Measurements from ENCODE around the gene RUSC2. TPM values are rescaled to one million over a fixed set of nuclear protein-coding genes. Genes with fewer than 3 reads are reported as not detected.

RUSC2 gene
- total and polyA plus RNA-seq, 8 donors = 9.0 to 27.1 (median 13.6) TPM

DNA sequence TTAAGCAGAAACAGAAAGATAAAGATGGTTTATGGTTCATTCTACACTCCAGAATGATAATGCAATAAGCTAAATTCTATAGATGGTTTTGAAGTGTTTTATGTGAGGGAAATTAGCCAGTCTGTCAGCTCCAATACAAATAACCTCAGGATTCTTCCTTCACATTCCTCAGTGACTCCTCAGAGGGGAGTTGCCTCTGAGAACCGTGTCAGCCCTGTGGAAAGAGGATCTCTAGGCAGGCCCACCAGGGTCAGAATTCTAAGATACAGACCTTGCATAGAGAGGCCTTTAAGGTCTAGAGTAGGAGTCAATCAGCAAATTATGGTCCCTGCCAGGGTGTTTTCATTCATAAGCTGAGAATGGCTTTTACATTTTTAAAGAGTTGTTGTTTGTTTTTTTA is 26.6 kb downstream of the RUSC2 start:
- Histone ChIP-seq H3K9me3 (no peaks in the 10 kb centered on the region), H3K4me1 (peaks cover 30 to 38% (median 32%) of the 10 kb centered on the region in 3 donors), H3K36me3 (no peaks in the 10 kb centered on the region), H3K27ac (peak overlapping the region; percentile 37 to 82 (median 74)), H3K27me3 (no peaks in the 10 kb centered on the region), H3K4me3 (no peak overlapping the region)
- no peak for DNase-seq
- TF ChIP-seq, protein P1, sequence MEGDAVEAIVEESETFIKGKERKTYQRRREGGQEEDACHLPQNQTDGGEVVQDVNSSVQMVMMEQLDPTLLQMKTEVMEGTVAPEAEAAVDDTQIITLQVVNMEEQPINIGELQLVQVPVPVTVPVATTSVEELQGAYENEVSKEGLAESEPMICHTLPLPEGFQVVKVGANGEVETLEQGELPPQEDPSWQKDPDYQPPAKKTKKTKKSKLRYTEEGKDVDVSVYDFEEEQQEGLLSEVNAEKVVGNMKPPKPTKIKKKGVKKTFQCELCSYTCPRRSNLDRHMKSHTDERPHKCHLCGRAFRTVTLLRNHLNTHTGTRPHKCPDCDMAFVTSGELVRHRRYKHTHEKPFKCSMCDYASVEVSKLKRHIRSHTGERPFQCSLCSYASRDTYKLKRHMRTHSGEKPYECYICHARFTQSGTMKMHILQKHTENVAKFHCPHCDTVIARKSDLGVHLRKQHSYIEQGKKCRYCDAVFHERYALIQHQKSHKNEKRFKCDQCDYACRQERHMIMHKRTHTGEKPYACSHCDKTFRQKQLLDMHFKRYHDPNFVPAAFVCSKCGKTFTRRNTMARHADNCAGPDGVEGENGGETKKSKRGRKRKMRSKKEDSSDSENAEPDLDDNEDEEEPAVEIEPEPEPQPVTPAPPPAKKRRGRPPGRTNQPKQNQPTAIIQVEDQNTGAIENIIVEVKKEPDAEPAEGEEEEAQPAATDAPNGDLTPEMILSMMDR (IDR thresholded peaks at IDR 0.05) = no peak
- intact Hi-C loops (cut with DNase I) = no loop called here
- FAIRE-seq = no peak
- ATAC-seq = no peak
- WGBS, 2 donors = 52 to 67% methylated on average over 1 of the region's 1 CpG

DNA sequence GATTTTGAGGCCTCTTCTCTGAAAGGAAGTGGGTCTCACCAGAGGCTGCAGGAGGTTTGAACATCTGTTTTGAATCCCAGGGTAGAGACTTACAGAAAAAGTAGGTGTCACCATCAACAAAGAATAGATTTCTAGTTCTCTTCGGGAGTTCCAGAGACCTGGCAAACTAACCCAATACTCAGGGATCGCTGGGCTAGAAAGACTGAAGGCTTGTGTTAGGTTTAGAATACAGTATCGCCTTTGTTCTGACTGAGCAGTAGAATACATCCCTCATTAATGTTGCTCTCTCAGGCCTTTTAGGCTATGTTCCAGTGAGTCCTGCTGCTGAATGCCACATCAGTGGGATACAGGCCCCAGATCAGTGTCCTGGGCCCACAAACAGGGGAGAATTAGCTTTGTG is 27.2 kb downstream of the RUSC2 start:
- Histone ChIP-seq H3K27me3 (no peaks in the 10 kb centered on the region), H3K4me3 (no peak overlapping the region), H3K27ac (peak overlapping the region; percentile 68 to 82 (median 74)), H3K4me1 (peaks cover 30 to 37% (median 34%) of the 10 kb centered on the region in 3 donors), H3K36me3 (no peaks in the 10 kb centered on the region), H3K9me3 (no peaks in the 10 kb centered on the region)
- ATAC-seq (peak; percentile 30 to 60 (median 40)), DNase-seq (no peak), FAIRE-seq (no peak)
- TF ChIP-seq, protein P1 (IDR thresholded peaks at IDR 0.05) = no peak
- intact Hi-C loops (cut with DNase I) = no loop called here
- 43 to 55% methylated on average over 3 of the region's 3 CpGs for WGBS, 2 donors

DNA sequence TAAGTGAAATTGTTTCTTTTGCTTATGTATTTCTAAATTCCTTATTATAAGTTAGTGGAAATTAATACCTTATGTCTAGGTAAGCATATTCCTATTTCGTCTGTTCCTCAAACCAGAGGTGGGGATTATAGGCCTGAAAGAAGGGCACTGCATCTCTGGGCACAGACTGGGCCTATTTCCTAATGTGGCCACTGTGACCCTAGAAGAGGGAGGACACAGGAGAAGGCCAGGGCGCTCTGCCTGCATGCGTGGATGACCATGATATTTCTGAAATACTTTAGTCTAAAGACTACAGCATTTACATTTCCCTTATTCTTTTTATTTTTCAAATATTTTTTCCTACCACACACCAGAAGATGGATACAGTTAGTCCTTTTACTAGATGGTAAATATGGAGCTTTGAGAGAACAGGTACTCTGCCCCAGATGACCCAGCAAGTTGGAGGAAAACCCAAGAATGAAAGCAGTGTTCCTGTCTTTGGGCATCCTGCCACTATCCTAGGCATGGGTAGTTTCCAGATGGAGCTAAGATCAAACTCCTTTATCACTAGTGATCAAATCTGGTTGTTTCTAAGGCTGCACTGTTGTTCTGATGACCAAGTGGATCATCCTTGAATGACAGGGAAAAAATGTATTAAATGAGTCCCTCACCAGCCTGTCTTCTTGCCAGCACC is 27.8 kb downstream of the RUSC2 start:
- FAIRE-seq = no peak
- TF ChIP-seq, protein P1 (IDR thresholded peaks at IDR 0.05) = no peak
- peak; percentile 24 to 56 (median 52) for ATAC-seq
- 79 to 81% methylated on average over 3 of the region's 3 CpGs for WGBS, 2 donors
- H3K36me3 ChIP-seq = no peaks in the 10 kb centered on the region
- H3K27me3 ChIP-seq = no peaks in the 10 kb centered on the region
- H3K27ac ChIP-seq = peak overlapping the region; percentile 68 to 82 (median 74)
- peak in 1 of 6 donors; percentile 32 for DNase-seq
- H3K9me3 ChIP-seq = no peaks in the 10 kb centered on the region
- intact Hi-C loops (cut with DNase I) = no loop called here
- H3K4me3 ChIP-seq = no peak overlapping the region
- H3K4me1 ChIP-seq = peaks cover 30 to 37% (median 36%) of the 10 kb centered on the region in 3 donors

DNA sequence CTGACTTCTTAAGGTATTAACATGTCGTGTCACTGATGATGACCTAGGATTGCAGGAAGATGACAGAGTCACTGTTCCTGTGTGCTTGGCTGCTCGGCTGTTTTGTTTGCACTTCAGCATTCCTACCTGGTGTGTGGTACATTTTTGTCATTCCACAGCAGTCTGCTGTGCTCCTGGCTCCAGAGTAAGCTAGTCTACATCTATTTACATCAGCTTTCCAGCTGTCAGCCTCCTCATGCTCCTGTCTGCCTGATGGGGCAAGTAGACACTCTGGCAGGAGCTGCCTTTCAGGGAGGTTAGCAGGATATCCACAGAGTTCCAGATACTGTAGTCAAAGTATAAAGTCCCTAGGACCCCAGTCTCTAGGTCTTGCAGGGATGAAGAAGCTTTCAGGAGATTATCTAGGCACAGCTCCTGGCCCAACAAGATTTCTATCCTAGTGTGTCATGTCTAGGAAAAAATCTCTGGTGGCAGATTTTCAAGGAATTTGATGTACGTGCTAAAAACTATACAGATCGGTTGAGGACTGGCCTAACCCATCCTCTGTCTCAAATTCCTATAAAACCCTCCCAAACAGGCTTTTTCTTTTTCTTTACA is 28.4 kb downstream of the RUSC2 start:
- 43 to 44% methylated on average over 4 of the region's 4 CpGs for WGBS, 2 donors
- TF ChIP-seq, protein P1 (IDR thresholded peaks at IDR 0.05) = no peak
- Histone ChIP-seq H3K4me3 (no peak overlapping the region), H3K9me3 (no peaks in the 10 kb centered on the region), H3K4me1 (peaks cover 30 to 37% (median 36%) of the 10 kb centered on the region in 3 donors), H3K36me3 (no peaks in the 10 kb centered on the region), H3K27me3 (no peaks in the 10 kb centered on the region), H3K27ac (peak overlapping the region; percentile 68 to 82 (median 74))
- FAIRE-seq = no peak
- peak; percentile 75 to 88 (median 88) for ATAC-seq
- peak in 4 of 6 donors; percentile 39 to 70 (median 51) for DNase-seq
- intact Hi-C loops (cut with DNase I) = no loop called here
